Sciatic nerve (tissue), 2 donors: Measurements from ENCODE around the gene ATP8B4. TPM values are rescaled to one million over a fixed set of nuclear protein-coding genes. Genes with fewer than 3 reads are reported as not detected.
A peak's percentile ranks its signal among the peaks of the same experiment; 100 is the strongest.
"Not testable (repeated sequence)": the region's sequence is repeated elsewhere in the genome, so short reads cannot be mapped to it uniquely, and the experiment has no call there.

Experiments used
- ATAC-seq: fragments of 200-7000 bp; cut with Tn5 transposase; one replicate; pipeline ENCODE4 v1.9.1; 2020; ENCODE audit warnings: mild to moderate bottlenecking, moderate library complexity
- DNase-seq: peaks from one replicate; pipeline ENCODE4 v3.0.0-alpha.2; 2020; ENCODE audit warnings: low spot score
- intact Hi-C: fragments of 100-400 bp; cut with DNase I; formaldehyde crosslinking; loops from one replicate; pipeline ENCODE4 v1.14.2; 2022
- total RNA-seq: library from RNA; stranded (reverse); fragmentation: NEBNext Ultra II Directional; extraction: Animal tissue kit (Norgen Biotek cat#: 25700); gene quantifications from one replicate; pipeline ENCODE4 v1.2.1, GENCODE V29; 2021
- donor health status: DM: no; HTN: no; CAD: no.
- donor health status: DM: no; HTN: no; CAD: no.

The ATP8B4 gene
- total RNA-seq, 1 donor from 2014 or later = 16.5 TPM

- intact Hi-C loops = no loop called here
- ATAC-seq (no peak), DNase-seq (no peak)
Measured at GRCh38 chr15:50140983-50141382, 21.9 kb upstream of the ATP8B4 start.

GRCh38 chr15:50140098-50140497, 21.1 kb upstream of the ATP8B4 start:
- DNase-seq = no peak
- ATAC-seq = no peak
- intact Hi-C loops = no loop called here

DNA sequence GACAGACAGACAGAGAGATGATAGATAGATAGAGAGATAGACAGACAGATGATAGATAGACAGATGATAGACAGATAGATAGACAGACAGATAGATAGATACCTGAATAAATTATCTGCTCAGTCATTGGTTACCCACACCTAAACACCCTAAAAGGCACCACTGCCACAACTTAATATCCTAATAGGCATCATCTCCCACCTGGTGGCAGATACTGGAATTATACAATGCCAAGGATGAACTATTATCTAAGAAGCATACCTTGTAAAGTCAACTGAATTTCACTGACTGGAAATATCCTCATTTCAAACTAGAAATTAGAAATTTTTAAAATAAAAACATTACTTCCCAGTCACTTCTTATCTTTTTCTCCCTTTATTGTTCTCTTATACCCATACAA, 19.4 kb upstream of the ATP8B4 start:
- DNase-seq (no peak), ATAC-seq (no peak)
- intact Hi-C loops = no loop called here

GRCh38 chr15:50137893-50138292, 18.9 kb upstream of the ATP8B4 start:
- intact Hi-C loops = no loop called here
- ATAC-seq (no peak), DNase-seq (no peak)

DNA sequence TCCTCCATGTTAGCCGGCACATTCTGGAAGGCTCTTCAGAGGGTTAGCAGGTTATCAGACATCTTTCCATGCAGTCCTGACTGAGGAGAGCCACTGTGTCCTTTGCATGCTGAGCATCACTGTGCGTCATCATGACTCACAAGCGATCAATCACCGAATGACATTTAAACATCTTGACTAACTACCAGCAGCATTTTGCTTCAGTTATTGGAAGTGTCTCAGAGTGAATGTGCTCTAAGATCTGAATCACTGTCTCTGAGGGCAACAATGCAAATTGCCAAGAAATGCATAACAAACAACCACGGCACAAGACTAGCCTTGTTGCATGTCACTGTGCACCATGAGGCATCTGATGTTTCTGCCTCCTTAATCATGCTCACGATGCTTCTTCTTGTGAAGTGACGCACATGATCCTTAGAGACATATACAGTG, 18.3 kb upstream of the ATP8B4 start:
- intact Hi-C loops = no loop called here
- no peak for ATAC-seq
- no peak for DNase-seq

DNA sequence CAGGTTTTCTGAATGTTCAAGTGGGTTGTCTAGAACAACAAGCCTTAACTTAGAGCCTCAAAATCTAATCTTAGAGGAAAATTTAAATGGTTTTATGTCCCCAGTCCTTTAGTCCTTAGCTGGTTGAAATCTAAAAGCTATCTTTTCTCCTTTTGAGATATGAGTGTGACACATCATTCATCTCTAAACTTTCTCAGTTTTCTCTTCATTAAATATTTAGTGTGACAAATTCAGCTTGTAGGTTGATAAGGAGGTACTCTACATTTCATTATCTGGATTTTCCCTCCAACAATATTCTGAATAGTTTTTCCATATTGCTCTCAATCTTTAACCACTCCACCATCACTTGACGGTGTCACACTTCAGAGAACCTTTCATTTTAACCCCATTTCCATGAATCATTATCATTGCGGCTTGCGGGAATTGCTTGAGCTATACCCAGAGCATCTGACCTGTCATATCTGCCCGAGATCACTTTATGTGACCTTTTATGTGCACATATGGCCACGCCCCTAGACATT, 16.1 kb upstream of the ATP8B4 start:
- DNase-seq = no peak
- no peak for ATAC-seq
- intact Hi-C loops = no loop called here

- DNase-seq = no peak
- peak; percentile 70 for ATAC-seq
- intact Hi-C loops = no loop called here
Measured at GRCh38 chr15:50134524-50135024, 15.5 kb upstream of the ATP8B4 start.

- DNase-seq, ATAC-seq, intact Hi-C loops: not testable (repeated sequence)
Measured at GRCh38 chr15:50132251-50132984, 13.4 kb upstream of the ATP8B4 start.

- intact Hi-C loops = no loop called here
- DNase-seq (no peak), ATAC-seq (no peak)
Measured at GRCh38 chr15:50131617-50132016, 12.6 kb upstream of the ATP8B4 start.

DNA sequence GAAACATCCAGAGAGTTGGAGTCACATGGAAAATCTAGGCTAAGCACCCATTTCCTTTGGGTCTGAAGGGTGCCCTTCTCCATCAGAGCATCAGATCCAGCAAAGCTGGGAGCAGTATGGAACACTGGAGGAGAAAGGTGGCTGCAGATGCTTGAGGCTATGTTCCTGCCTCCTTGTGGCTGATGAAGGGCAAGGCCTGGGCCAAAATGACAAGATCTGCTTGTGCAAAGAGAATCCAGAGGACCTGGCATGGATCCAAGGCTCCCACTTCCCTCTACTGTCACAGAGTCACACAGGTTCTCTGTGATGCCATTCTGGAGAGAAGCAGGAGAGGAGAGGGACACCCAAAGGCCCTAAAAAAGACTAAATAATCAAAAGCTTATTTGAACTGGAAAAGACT, 9.2 kb upstream of the ATP8B4 start:
- peak; percentile 53 for ATAC-seq
- peak; percentile 84 for DNase-seq
- intact Hi-C loops = no loop called here

- DNase-seq (no peak), ATAC-seq (no peak)
- intact Hi-C loops = no loop called here
Measured at GRCh38 chr15:50127255-50127777, 8.3 kb upstream of the ATP8B4 start.

DNA sequence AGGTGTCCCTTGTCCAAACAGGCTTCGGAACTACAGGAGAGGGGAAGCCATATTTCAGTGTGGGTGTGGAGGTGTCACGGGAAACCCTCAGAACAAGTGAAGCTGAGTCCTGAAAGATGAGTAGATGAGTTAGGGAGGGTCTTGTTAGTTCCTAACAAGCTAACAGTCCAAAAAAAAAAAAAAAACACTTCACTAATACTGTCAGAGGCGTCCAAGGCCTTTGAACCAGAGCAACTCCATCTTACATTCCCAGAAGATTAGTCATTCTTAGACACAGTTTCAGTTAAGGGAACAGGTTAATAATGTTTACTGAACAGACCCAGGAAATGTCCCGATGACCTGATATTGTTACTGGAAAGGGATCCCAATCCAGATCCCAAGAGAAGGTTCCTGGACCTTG, 7.0 kb upstream of the ATP8B4 start:
- DNase-seq (no peak), ATAC-seq (no peak)
- intact Hi-C loops = no loop called here

DNA sequence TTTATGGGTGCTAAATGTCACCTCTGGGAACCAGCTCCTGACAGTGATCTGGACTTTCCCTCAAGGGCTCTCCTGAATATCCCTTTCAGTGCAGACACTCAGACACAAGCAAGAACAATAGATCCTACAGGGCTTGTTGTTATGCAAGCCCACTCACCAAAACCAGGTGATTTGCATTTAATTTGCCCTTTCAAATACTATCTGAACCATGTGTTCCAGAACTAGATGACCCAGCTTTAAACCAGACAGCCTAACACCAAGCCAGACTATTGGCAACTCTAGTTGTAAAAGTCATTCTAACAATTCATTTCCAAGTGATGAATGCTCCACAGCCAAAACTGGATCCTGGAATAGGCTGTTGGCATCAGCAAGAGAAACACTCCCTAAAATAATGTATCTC, 5.6 kb upstream of the ATP8B4 start:
- DNase-seq (no peak), ATAC-seq (no peak)

GRCh38 chr15:50123861-50124557, 5.0 kb upstream of the ATP8B4 start:
- intact Hi-C loops = no loop called here
- DNase-seq (no peak), ATAC-seq (no peak)

More for the DNA sequence above, 5.6 kb upstream of the ATP8B4 start:
- intact Hi-C loops = no loop called here

- intact Hi-C loops = no loop called here
- ATAC-seq = no peak
- no peak for DNase-seq
Measured at GRCh38 chr15:50120729-50121128, 1.7 kb upstream of the ATP8B4 start.

GRCh38 chr15:50117431-50118027, 1.5 kb downstream of the ATP8B4 start:
- intact Hi-C loops = no loop called here
- no peak for DNase-seq
- no peak for ATAC-seq

DNA sequence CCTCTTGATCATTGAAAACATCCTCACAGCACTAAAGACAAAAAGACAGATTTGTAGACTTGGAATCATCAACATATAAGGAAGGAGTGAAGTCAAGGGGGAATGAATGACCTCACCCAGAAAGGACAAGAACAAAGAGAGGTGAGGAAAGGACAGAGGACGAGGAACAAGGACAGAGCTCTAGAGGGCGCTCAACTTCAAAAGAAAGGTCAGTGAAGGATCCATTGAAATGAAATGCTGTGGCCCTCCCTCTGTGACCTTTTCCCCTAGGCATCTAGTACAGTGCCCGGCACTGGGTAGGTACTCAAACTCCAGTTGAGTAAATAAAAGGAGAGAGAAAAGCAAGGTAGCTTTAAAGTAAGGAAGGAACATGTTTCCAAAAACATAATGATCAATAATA, 2.6 kb downstream of the ATP8B4 start:
- DNase-seq (no peak), ATAC-seq (no peak)
- intact Hi-C loops = no loop called here

DNA sequence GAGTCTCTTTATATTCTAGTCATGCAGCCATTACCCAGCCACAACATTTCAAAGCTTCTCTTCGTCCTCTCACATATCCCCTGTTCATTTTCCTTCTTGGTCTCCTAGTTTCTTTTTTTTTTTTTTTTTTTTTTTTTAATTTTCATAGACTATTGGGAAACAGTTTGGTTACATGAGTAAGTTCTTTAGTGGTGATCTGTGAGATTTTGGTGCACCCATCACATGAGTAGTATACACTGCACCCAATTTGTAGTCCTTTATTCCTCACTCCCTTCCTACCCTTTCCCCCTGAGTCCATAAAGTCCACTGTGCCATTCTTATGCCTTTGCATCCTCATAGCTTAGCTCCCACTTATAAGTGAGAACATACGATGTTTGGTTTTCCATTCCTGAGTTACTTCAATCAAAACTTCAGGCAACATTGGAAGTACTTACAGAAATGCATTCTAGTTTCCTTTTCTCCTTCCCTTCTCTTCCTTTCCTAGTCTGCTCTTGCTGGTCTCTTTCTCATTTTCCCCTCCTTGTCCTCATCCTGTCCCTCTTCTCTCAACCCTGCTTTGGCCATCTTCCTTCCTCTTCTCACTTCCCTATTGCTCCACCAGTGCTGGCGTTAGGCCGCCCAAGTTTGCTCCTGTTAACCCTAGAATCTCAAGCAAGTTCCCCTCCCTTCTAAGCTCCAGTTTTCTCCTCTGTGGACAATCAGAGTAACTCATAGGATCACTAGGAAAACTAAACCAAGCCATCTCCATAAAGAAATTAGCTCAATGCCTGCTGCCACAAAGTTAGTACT, 4.8 kb downstream of the ATP8B4 start:
- DNase-seq (no peak), ATAC-seq (peak; percentile 72)
- intact Hi-C loops = no loop called here

DNA sequence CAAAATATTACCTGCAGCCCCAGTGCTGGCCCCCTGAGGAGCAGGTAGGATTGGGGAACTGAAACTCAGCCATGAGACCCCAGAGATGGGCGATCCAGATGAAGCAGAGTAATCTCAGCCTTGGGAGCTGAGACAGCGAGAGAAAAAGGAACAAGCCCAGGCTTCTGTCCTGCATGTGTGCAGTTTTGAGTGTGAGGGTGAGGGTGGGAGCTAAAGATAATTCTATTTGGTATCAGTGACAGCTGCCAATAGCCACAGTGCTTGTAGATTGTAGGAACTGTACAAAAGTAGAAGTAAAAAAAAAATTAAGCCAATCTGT, 5.9 kb downstream of the ATP8B4 start:
- intact Hi-C loops = no loop called here
- DNase-seq (no peak), ATAC-seq (peak; percentile 61)
